H1 (cell line): ENCODE data around the gene KCNT1. TPM values are rescaled to one million over a fixed set of nuclear protein-coding genes. Genes with fewer than 3 reads are reported as not detected.

ENCODE experiments used
- CTCF ChIA-PET: fragments of 300-600 bp; sonication (Branson Sonifier 250); formaldehyde crosslinking; loops from one replicate; lab custom pipeline; 2021; ENCODE audit not compliant: partially characterized antibody; lab: Charles Lee
- POLR2A ChIA-PET: fragments of 300-600 bp; sonication (Branson Sonifier 250); formaldehyde crosslinking; loops from one replicate; lab custom pipeline; 2021; ENCODE audit warnings: inconsistent platforms; ENCODE audit not compliant: partially characterized antibody; lab: Charles Lee
- DNase-seq, 2 experiments: peaks; one replicate each; pipeline versions ENCODE4 v3.0.0 to v3.0.0-alpha.2; 2010 to 2022; ENCODE audit warnings: low spot score in 2 of 2, low read depth in 1 of 2, mixed read lengths in 1 of 2
- FAIRE-seq: peaks from 2 replicates; lab custom pipeline; 2011; peaks lifted over from hg19 to GRCh38; lab: Jason Lieb, UNC
- H2AFZ ChIP-seq: 2 replicates; pipeline ENCODE4 v1.8.1; 2012; ENCODE audit warnings: low read length, inconsistent platforms
- H2AK5ac ChIP-seq: 2 replicates; pipeline ENCODE4 v1.6.1; 2013; ENCODE audit warnings: low read depth, low read length
- H2BK120ac ChIP-seq: replicated peaks from 2 replicates; pipeline ENCODE3; 2013; ENCODE audit warnings: low read depth, low read length, inconsistent platforms
- H2BK12ac ChIP-seq: 2 replicates; pipeline ENCODE4 v1.6.1; 2013; ENCODE audit warnings: low read depth, low read length
- H2BK15ac ChIP-seq: 2 replicates; pipeline ENCODE4 v1.6.1; 2013; ENCODE audit warnings: low read length
- H2BK20ac ChIP-seq: 2 replicates; pipeline ENCODE4 v1.6.1; 2013; ENCODE audit warnings: low read length
- H2BK5ac ChIP-seq: 2 replicates; pipeline ENCODE4 v1.6.1; 2013; ENCODE audit warnings: low read depth, low read length
- H3K14ac ChIP-seq: 2 replicates; pipeline ENCODE4 v1.6.1; 2013; ENCODE audit warnings: inconsistent platforms; ENCODE audit not compliant: insufficient read length
- H3K18ac ChIP-seq: 2 replicates; pipeline ENCODE4 v1.6.1; 2013; ENCODE audit warnings: low read length; ENCODE audit errors: extremely low read depth
- H3K23ac ChIP-seq: 2 replicates; pipeline ENCODE4 v1.6.1; 2013; ENCODE audit warnings: inconsistent platforms; ENCODE audit not compliant: insufficient read length
- H3K23me2 ChIP-seq: 2 replicates; pipeline ENCODE4 v1.6.1; 2013; ENCODE audit warnings: low read depth, low read length
- H3K27ac ChIP-seq: 2 replicates; pipeline ENCODE4 v1.6.1; 2011; ENCODE audit warnings: low read depth, low read length, inconsistent platforms
- H3K27me3 ChIP-seq, 4 experiments: replicated peaks in 1 of 4; 1 replicate in 1 of 4; 2 replicates in 3 of 4; pipeline versions ENCODE4 v1.6.1 to v1.8.1; 2011 to 2013; ENCODE audit warnings: low read length in 3 of 4, mild to moderate bottlenecking in 3 of 4, inconsistent platforms in 2 of 4, mixed read lengths in 2 of 4, moderate library complexity in 1 of 4; ENCODE audit not compliant: control insufficient read depth in 3 of 4, insufficient read depth in 3 of 4; ENCODE audit errors: extremely low read depth in 1 of 4
- H3K36me3 ChIP-seq, 4 experiments: 2 replicates each; pipeline versions ENCODE4 v1.6.1 to v1.8.1; 2011 to 2013; ENCODE audit warnings: mild to moderate bottlenecking in 4 of 4, low read length in 3 of 4, moderate library complexity in 2 of 4, control low read depth in 1 of 4, inconsistent platforms in 1 of 4; ENCODE audit not compliant: insufficient read depth in 4 of 4, control insufficient read depth in 2 of 4
- H3K4ac ChIP-seq: replicated peaks from 2 replicates; pipeline ENCODE3; 2013; ENCODE audit warnings: low read length, low read depth, mixed read lengths, inconsistent platforms; ENCODE audit not compliant: insufficient read length
- H3K4me1 ChIP-seq, 4 experiments: replicated peaks in 1 of 4; 1 replicate in 1 of 4; 2 replicates in 3 of 4; pipeline versions ENCODE4 v1.6.1 to v1.8.1; 2011 to 2013; ENCODE audit warnings: low read length in 3 of 4, inconsistent platforms in 2 of 4, mixed read lengths in 1 of 4; ENCODE audit not compliant: insufficient read depth in 4 of 4, control insufficient read depth in 3 of 4
- H3K4me2 ChIP-seq, 2 experiments: 2 replicates each; pipeline versions ENCODE4 v1.6.1 to v1.8.1; 2011 to 2013; ENCODE audit warnings: low read depth in 2 of 2, low read length in 2 of 2, control low read depth in 1 of 2, inconsistent platforms in 1 of 2, mild to moderate bottlenecking in 1 of 2; ENCODE audit not compliant: insufficient read depth in 1 of 2
- H3K4me3 ChIP-seq, 4 experiments: fragments of 200-600, 300-600 bp in 1 of 4; sonication (generic), shearing (Covaris generic), sonication (Bioruptor Twin) in 1 of 4; 2 replicates each; pipeline versions ENCODE4 v1.5.1 to v1.8.1; 2011 to 2016; ENCODE audit warnings: low read length in 4 of 4, low read depth in 3 of 4, control low read depth in 2 of 4, inconsistent platforms in 2 of 4, mild to moderate bottlenecking in 2 of 4, mixed read lengths in 1 of 4, moderate library complexity in 1 of 4; ENCODE audit not compliant: insufficient read depth in 2 of 4; ENCODE audit errors: extremely low read depth in 1 of 4
- H3K56ac ChIP-seq: replicated peaks from 2 replicates; pipeline ENCODE3; 2013; ENCODE audit warnings: low read depth, mild to moderate bottlenecking, mixed read lengths, low read length, inconsistent platforms; ENCODE audit not compliant: insufficient read length
- H3K79me1 ChIP-seq: 2 replicates; pipeline ENCODE4 v1.6.1; 2013; ENCODE audit warnings: low read depth, low read length, control low read depth
- H3K79me2 ChIP-seq, 2 experiments: 2 replicates each; pipeline versions ENCODE4 v1.6.1 to v1.8.1; 2012 to 2013; ENCODE audit warnings: low read length in 2 of 2, mild to moderate bottlenecking in 2 of 2, inconsistent platforms in 1 of 2; ENCODE audit not compliant: insufficient read depth in 2 of 2, control insufficient read depth in 1 of 2
- H3K9ac ChIP-seq, 4 experiments: replicated peaks in 1 of 4; 1 replicate in 1 of 4; 2 replicates in 3 of 4; pipeline versions ENCODE4 v1.6.1 to v1.8.1; 2011 to 2013; ENCODE audit warnings: low read depth in 3 of 4, low read length in 3 of 4, control low read depth in 2 of 4, mild to moderate bottlenecking in 2 of 4, moderate library complexity in 2 of 4, inconsistent platforms in 1 of 4; ENCODE audit errors: extremely low read depth in 1 of 4
- H3K9me3 ChIP-seq, 2 experiments: 2 replicates each; pipeline versions ENCODE4 v1.6.1 to v1.8.1; 2012 to 2013; ENCODE audit warnings: mild to moderate bottlenecking in 2 of 2, moderate library complexity in 2 of 2, control low read depth in 1 of 2, inconsistent platforms in 1 of 2, low read depth in 1 of 2, low read length in 1 of 2, mixed read lengths in 1 of 2; ENCODE audit not compliant: insufficient read depth in 2 of 2
- H4K20me1 ChIP-seq, 2 experiments: replicated peaks in 1 of 2; 2 replicates each; pipeline versions ENCODE3 to v1.8.1; 2011 to 2013; ENCODE audit warnings: inconsistent platforms in 2 of 2, low read length in 2 of 2, mild to moderate bottlenecking in 1 of 2; ENCODE audit not compliant: insufficient read depth in 2 of 2, control insufficient read depth in 1 of 2
- H4K5ac ChIP-seq: 2 replicates; pipeline ENCODE4 v1.6.1; 2013; ENCODE audit warnings: low read length, low read depth, mixed read lengths, inconsistent platforms; ENCODE audit not compliant: insufficient read length
- H4K8ac ChIP-seq: 2 replicates; pipeline ENCODE4 v1.8.0; 2013; ENCODE audit warnings: mild to moderate bottlenecking, moderate library complexity, low read length, inconsistent platforms; ENCODE audit not compliant: insufficient read depth; ENCODE audit errors: extremely low read depth
- H4K91ac ChIP-seq: replicated peaks from 2 replicates; pipeline ENCODE3; 2013; ENCODE audit warnings: low read length, mixed read lengths, inconsistent platforms; ENCODE audit not compliant: insufficient read length
- CHD2 ChIP-seq: IDR thresholded peaks from 2 replicates; pipeline ENCODE4 v1.6.1; 2012; ENCODE audit warnings: low read length, improper control_type of control experiment
- CREB1 ChIP-seq: IDR thresholded peaks from 2 replicates; pipeline ENCODE4 v1.6.1; 2012; ENCODE audit warnings: inconsistent platforms
- CTBP2 ChIP-seq: IDR thresholded peaks from 2 replicates; pipeline ENCODE4 v1.7.0; 2011; ENCODE audit warnings: borderline replicate concordance, mild to moderate bottlenecking, moderate library complexity, mixed read lengths, low read length; ENCODE audit not compliant: insufficient read depth, insufficient read length
- NANOG ChIP-seq: IDR thresholded peaks from 2 replicates; pipeline ENCODE4 v1.6.1; 2011; ENCODE audit warnings: low read length, low read depth, mild to moderate bottlenecking, inconsistent platforms; ENCODE audit not compliant: insufficient read depth, poor library complexity, severe bottlenecking
- NRF1 ChIP-seq: IDR thresholded peaks from 2 replicates; pipeline ENCODE4 v1.6.1; 2011; ENCODE audit warnings: mild to moderate bottlenecking, low read depth, low read length, improper control_type of control experiment
- PHF8 ChIP-seq: fragments of 200-600 bp; sonication (generic); conservative IDR thresholded peaks from 2 replicates; pipeline ENCODE4 v1.7.1; 2012; ENCODE audit warnings: low read depth, mild to moderate bottlenecking, inconsistent platforms, low read length, moderate library complexity
- POLR2A ChIP-seq, 2 experiments: IDR thresholded peaks; 1 replicate in 1 of 2; 2 replicates in 1 of 2; pipeline ENCODE4 v1.6.1; 2011; ENCODE audit warnings: low read depth in 2 of 2, low read length in 2 of 2, mild to moderate bottlenecking in 2 of 2; ENCODE audit errors: control extremely low read depth in 1 of 2
- SIRT6 ChIP-seq: IDR thresholded peaks from one replicate; pipeline ENCODE4 v1.7.1; 2012; ENCODE audit warnings: low read length, inconsistent platforms
- SUZ12 ChIP-seq: fragments of 200-600 bp; sonication (generic); IDR thresholded peaks from 2 replicates; pipeline ENCODE4 v1.6.1; 2012; ENCODE audit warnings: mild to moderate bottlenecking, inconsistent platforms, low read length, moderate library complexity, mixed read lengths
- ZNF274 ChIP-seq: IDR thresholded peaks from 2 replicates; pipeline ENCODE4 v1.7.0; 2012; ENCODE audit warnings: low read length, borderline replicate concordance; ENCODE audit errors: extremely low read depth
- WGBS, 2 experiments: shearing (Covaris generic) in 1 of 2; methylation state at CpG; one replicate each; pipeline versions ENCODE4 v1.1.6 to v1.1.7; 2013 to 2015; ENCODE audit warnings: low lambda C conversion rate in 2 of 2, mixed read lengths in 2 of 2, inconsistent platforms in 1 of 2, low coverage in 1 of 2, missing lambda C conversion rate in 1 of 2; ENCODE audit not compliant: insufficient replicate concordance in 2 of 2, insufficient coverage in 1 of 2, insufficient read length in 1 of 2; ENCODE audit errors: extremely low coverage in 1 of 2, missing lambda C conversion rate in 1 of 2; 5-methylcytosine and 5-hydroxymethylcytosine counted together
- polyA plus RNA-seq, 7 experiments: library from polyadenylated mRNA; depleted of rRNA in 3 of 7; stranded (reverse) in 5 of 7; unstranded in 2 of 7; fragments of >200 nt in 5 of 7; fragments of 200-250 nt in 2 of 7; gene quantifications; 1 replicate in 5 of 7; 2 replicates in 1 of 7; 4 replicates in 1 of 7; pipeline versions ENCODE4 v1.2.1 to v1.2.3, GENCODE V29; 2011 to 2013; ENCODE audit warnings: missing spikeins in 2 of 7, mixed read lengths in 2 of 7
- total RNA-seq: library from RNA; stranded (reverse); fragmentation: NEBNext Ultra II Directional; extraction: Animal tissue kit (Norgen Biotek cat#: 25700); gene quantifications from 2 replicates; pipeline ENCODE4 v1.2.1, GENCODE V29; 2021
- TF ChIP-seq, protein P1 (sequence below): IDR thresholded peaks from 2 replicates; pipeline ENCODE4 v1.6.1; 2011; ENCODE audit warnings: low read length, improper control_type of control experiment
- TF ChIP-seq, protein P2 (sequence below): IDR thresholded peaks from 2 replicates; pipeline ENCODE4 v1.6.1; 2011; ENCODE audit warnings: low read depth, mild to moderate bottlenecking, low read length; ENCODE audit not compliant: insufficient read depth

Gene KCNT1
- total and polyA plus RNA-seq, 2 of the 8 experiments (the other 6 are each of a cell fraction or from before 2014, with no cell fraction given) = 0.13 to 0.20 TPM

DNA sequence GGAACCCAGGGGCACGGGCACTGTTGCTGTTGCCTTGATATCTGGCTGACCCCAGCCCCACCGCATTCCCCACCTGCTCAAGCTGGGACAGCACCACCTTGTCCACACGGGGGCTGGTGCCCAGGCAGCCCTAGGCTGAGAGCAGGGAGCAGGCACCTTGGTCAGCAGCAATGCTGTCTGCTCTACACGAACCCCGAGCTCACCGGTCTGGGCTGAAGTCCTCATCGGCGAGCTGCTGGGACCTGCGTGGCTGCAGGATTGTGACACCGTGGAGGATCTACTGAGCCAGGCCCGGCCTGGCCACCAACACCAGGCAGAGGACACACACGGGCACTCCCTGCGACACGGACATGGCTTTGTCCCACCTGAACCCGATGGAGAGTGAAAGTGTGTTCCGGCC lies 78.1 kb downstream of the KCNT1 start:
- no peak overlapping the region for H3K9ac ChIP-seq
- H3K4me1 ChIP-seq = no peaks in the 10 kb centered on the region; a peak in 1 of 7 replicates
- no peaks in the 10 kb centered on the region for H3K27me3 ChIP-seq
- no peak overlapping the region for H4K5ac ChIP-seq
- CTCF ChIA-PET = interaction anchor here (0.6 to 2.8 kb wide), 5 partner anchors 17 to 1018 kb away, joined by 3 to 16 read pairs (median 3); no protein-coding TSS in a partner anchor
- no peak overlapping the region for H2AK5ac ChIP-seq
- H3K14ac ChIP-seq = no peak overlapping the region
- no peaks in the 10 kb centered on the region for H3K36me3 ChIP-seq
- H2BK15ac ChIP-seq = no peak overlapping the region
- H3K56ac ChIP-seq = no peak overlapping the region
- H2AFZ ChIP-seq = no peak overlapping the region
- 87% methylated on average over 15 of the region's 16 CpGs; no CpG with 5 or more reads in 1 of the 2 experiments for WGBS, 2 experiments
- H4K8ac ChIP-seq = no peak overlapping the region
- FAIRE-seq (no peak), DNase-seq (no peak)
- H2BK20ac ChIP-seq = no peak overlapping the region
- POLR2A ChIA-PET = no interaction called here
- H4K20me1 ChIP-seq = no peaks in the 10 kb centered on the region
- H3K23ac ChIP-seq = no peak overlapping the region
- no peaks in the 10 kb centered on the region for H3K79me1 ChIP-seq
- no peak overlapping the region for H4K91ac ChIP-seq
- H2BK120ac ChIP-seq = no peak overlapping the region
- no peak overlapping the region for H3K4me2 ChIP-seq
- no peaks in the 10 kb centered on the region for H3K9me3 ChIP-seq
- H3K23me2 ChIP-seq = no peaks in the 10 kb centered on the region
- H3K79me2 ChIP-seq = no peaks in the 10 kb centered on the region
- no peak overlapping the region for H3K4ac ChIP-seq
- no peak overlapping the region for H3K18ac ChIP-seq
- TF ChIP-seq NANOG = no peak
- TF ChIP-seq CHD2 = no peak
- no peak for TF ChIP-seq PHF8
- TF ChIP-seq, protein P1, sequence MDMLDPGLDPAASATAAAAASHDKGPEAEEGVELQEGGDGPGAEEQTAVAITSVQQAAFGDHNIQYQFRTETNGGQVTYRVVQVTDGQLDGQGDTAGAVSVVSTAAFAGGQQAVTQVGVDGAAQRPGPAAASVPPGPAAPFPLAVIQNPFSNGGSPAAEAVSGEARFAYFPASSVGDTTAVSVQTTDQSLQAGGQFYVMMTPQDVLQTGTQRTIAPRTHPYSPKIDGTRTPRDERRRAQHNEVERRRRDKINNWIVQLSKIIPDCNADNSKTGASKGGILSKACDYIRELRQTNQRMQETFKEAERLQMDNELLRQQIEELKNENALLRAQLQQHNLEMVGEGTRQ = no peak
- no peak for TF ChIP-seq POLR2A (IDR thresholded peaks at IDR 0.05; ENCODE audit: control extremely low read depth in 1 of 2, low read depth in 2 of 2, low read length in 2 of 2)
- no peak for TF ChIP-seq CREB1
- no peak for TF ChIP-seq SIRT6
- TF ChIP-seq NRF1 = no peak
- no peak for TF ChIP-seq CTBP2
- TF ChIP-seq ZNF274 = no peak
- no peak for TF ChIP-seq SUZ12
- TF ChIP-seq, protein P2, sequence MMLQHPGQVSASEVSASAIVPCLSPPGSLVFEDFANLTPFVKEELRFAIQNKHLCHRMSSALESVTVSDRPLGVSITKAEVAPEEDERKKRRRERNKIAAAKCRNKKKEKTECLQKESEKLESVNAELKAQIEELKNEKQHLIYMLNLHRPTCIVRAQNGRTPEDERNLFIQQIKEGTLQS = no peak
- no peak overlapping the region for H2BK12ac ChIP-seq
- no peak overlapping the region for H3K27ac ChIP-seq
- H3K4me3 ChIP-seq = no peak overlapping the region
- H2BK5ac ChIP-seq = no peak overlapping the region
